LHCN-M2 (cell line): Measurements from ENCODE around the gene ASXL2. TPM values are rescaled to one million over a fixed set of nuclear protein-coding genes. Genes with fewer than 3 reads are reported as not detected.
"Not testable (repeated sequence)": the region's sequence is repeated elsewhere in the genome, so short reads cannot be mapped to it uniquely, and the experiment has no call there.

ENCODE experiments used
- DNase-seq: peaks from one replicate; pipeline ENCODE4 v3.0.0-alpha.2; 2012; ENCODE audit warnings: low read depth
- total RNA-seq: library from RNA; depleted of rRNA; stranded (reverse); fragments of >200 nt; gene quantifications from 2 replicates; pipeline ENCODE4 v1.2.3, GENCODE V29; 2014

ASXL2 gene
- total RNA-seq, 1 experiment from 2014 or later: 13.7 TPM

DNA sequence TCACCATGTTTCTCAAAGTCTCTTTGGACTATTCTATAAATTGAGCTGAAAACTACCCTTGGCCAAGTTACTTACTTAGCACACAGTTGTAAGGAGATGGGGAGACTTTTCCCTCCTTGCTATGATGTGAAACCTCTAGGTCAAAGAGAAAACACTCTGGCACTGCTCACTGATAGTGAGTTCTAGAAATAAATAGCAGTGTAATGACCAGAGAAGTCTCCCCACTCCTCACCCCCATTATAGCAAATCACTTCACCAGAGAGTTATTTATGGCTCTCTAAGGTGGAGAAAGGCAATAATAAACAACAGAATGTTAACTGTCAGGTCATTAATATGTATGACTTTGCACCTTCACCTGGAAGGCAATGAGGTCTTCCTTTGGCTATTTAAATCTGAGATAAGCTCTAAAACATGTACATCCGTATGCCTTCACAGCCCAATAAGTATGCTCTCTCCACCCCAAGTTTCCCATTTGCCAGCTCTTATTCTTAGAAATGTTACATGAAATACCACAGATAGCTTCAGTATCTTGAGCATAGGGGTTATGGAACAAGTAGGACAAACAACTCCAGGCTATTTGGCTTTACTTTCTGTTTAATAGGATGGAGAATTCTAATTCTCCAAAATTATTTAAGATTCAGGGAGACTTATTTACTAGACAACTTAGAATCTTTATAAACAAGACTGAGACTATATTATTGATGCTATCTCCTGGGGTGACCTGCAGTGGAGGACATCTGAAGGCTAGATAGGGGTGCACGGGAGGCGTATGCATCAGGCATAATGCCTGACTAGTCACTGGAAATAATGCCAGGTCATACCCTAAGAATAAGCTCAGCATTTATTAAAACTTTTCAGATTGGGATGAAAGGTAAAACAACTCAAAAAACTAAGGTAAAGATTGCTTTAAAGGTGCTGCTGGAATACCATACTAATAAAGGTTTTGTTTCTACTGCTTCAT lies 139.6 kb downstream of the ASXL2 start:
- no peak for DNase-seq

GRCh38 chr2:25736899-25737515 lies 141.3 kb downstream of the ASXL2 start:
- no peak for DNase-seq

DNA sequence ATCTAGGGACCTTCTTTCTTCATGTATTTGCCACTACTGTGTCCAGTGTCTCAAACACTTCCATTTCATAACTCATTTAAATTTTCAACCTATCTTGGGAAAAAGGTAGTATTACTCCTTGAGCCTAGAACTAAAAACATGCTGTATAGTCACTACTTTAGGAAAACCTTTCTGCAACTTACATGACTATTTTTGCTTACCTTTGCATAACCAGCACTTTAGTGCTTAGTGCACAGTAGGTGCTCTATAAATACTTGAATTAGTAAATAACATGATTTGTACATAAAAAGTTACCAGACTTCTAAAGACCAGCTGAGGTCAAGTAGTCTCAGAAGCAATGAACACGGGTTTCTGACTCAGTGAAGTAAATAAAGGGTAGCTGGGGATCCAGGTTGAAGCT lies 142.5 kb downstream of the ASXL2 start:
- DNase-seq: no peak

DNA sequence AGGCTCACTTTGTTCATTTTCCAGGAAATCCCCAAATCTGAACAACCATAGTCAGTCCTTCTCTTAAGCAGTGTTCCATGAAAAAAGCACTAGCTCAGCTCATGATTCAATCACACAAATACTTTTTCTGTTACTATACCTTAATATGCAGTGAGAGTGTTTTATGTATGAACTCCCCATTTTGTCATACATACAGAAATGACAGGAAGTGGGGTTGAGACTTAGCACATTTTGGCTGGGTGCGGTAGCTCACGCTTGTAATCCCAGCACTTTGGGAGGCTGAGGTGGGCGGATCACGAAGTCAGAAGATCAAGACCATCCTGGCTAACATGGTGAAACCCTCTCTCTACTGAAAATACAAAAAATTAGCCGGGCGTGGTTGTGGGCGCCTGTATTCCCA lies 149.7 kb downstream of the ASXL2 start:
- DNase-seq: no peak

DNA sequence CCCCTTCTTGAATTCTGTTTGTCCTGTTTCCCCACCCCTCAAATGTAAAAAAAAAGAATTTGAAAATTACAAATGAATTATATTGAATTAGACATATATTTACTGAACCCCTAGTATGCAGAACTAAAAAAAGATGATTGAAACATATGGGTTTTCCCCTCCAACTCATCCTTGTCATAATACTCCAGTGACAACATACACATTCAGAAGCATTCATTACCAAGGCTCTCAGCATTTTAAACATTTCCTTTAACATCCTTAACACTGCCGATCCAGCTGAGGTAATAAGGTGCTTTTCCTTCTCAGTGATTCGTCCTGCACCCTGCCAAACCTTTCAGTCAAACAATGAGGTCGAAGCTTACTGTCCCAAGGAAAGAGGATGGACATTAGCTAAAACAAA lies 151.8 kb downstream of the ASXL2 start:
- no peak for DNase-seq

DNA sequence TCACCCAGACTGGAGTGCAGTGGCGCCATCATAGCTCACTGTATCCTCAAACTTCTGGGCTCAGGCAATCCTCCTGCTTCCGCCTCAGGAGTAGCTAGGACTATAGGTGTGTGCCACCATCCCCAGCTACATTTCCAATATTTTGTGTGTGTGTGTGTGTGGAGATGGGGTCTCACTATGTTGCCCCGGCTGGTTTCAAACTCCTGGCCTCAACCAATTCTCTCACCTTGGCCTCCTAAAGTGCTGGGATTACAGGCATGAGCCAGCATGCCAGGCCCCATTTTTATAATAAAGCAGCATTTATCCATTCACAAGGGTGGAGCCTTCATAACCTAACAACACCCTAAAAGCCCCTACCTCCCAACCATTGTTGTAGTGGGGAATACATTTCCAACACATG lies 152.4 kb downstream of the ASXL2 start:
- DNase-seq: no peak

- no peak for DNase-seq
These were observed 153.5 kb downstream of the ASXL2 start for GRCh38 chr2:25724756-25725155.

GRCh38 chr2:25722224-25722623 lies 156.1 kb downstream of the ASXL2 start:
- DNase-seq: no peak

- DNase-seq: no peak
These were observed 157.7 kb downstream of the ASXL2 start for GRCh38 chr2:25720575-25720974.

DNA sequence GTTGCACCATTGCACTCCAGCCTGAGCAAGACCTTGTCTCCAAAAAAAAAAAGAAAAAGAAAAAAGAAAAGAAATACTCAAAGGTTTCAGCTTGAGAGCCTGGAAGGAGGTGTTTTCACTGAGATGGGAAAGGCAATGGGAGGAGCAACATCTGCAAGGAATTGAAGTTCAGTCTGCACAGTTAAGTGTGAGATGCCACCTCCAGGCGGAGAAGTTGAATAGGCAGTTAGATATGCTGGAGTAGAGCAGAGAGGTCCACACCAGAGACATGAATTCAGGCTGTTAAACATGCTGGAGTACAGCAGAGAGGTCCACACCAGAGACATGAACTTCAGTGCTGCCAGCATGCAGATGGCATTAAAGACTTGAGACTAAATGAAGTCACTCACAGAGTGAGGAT lies 163.5 kb downstream of the ASXL2 start:
- no peak for DNase-seq

- DNase-seq: no peak
These were observed 165.8 kb downstream of the ASXL2 start for GRCh38 chr2:25712455-25712854.

- peak; percentile 12 for DNase-seq
These were observed 166.5 kb downstream of the ASXL2 start for GRCh38 chr2:25711675-25712354.

GRCh38 chr2:25710750-25711149 lies 167.5 kb downstream of the ASXL2 start:
- DNase-seq: no peak

DNA sequence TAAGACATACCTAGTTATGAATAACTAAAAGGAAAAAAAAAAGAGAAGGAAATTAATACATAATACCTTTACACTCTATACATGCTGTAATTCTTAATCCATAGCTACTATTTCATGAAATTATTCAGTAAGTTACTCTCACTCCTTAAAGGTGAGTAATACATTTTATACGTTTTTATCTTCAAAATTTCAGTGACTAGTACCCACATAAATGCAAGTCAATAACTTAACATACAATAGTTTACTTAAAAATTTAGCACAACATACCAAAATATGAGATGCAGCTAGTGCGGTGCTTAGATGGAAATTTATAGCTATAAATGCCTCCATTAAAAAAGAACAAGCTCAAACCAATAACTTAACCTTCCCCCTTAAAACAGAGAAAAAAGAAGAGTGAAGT lies 168.9 kb downstream of the ASXL2 start:
- DNase-seq: no peak

- no peak for DNase-seq
These were observed 170.2 kb downstream of the ASXL2 start for GRCh38 chr2:25707927-25708590.

DNA sequence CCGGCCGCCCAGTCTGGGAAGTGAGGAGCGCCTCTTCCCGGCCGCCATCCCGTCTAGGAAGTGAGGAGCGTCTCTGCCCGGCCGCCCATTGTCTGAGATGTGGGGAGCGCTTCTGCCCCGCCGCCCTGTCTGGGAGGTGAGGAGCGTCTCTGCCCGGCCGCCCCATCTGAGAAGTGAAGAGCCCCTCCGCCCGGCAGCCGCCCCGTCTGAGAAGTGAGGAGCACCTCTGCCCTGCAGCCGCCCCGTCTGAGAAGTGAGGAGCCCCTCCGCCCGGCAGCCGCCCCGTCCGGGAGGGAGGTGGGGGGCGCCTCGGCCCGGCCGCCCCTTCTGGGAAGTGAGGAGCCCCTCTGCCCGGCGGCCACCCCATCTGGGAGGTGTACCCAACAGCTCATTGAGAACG lies 172.7 kb downstream of the ASXL2 start:
- DNase-seq: not testable (repeated sequence)

GRCh38 chr2:25701801-25702200 lies 176.5 kb downstream of the ASXL2 start:
- no peak for DNase-seq

DNA sequence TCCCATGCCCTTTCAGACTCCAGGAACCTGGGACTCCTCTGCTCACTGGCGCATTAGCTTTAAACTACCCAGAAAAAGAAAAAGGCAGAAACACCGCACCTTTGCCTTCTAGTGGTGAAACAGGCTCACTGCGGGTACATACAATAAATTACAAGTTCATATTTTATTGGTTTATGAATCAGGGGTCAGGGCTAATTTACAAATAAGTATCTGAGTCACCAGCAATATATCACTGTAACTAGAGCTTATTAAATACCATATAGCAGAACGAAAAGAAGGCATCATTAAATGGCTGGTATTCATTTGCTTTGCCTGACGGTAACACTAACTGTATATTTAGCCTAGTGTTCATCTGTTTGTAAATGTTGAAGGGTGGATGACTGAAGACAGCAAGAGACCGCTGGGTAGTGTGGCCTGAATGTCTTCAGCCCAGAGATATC lies 178.0 kb downstream of the ASXL2 start:
- DNase-seq: peak; percentile 44

- no peak for DNase-seq
These were observed 179.1 kb downstream of the ASXL2 start for GRCh38 chr2:25699216-25699615.

DNA sequence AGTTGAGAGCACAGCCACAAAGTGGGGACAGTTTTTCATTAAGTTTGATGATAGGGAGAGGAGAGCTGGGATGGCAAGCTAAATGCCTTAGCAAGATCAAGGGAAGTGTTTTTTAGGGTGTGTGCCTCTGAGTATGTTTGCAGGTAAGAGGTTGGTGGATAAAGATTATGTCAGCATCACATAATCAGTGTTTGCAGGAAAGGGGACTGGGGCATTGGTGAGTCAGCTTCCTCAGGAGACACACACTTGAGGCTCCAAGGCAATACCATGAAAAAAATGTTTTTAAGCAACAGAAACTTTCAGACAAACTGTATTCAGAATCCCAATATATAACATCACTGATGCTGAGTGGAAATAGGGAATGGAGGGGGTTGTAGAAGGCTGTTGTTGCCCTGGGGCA lies 179.5 kb downstream of the ASXL2 start:
- DNase-seq: no peak

- peak; percentile 17 for DNase-seq
These were observed 180.5 kb downstream of the ASXL2 start for GRCh38 chr2:25697559-25698341.
